ENCODE measurements around the gene PRR20D.
"Not testable (repeated sequence)": the region's sequence is repeated elsewhere in the genome, so short reads cannot be mapped to it uniquely, and the experiment has no call there.

PRR20D gene

GRCh38 chr13:57160332-57160731 lies at the start of gene PRR20D:
TSS of gene PRR20D (plus strand) at chr13:57160632. CDS start at chr13:57161019, 387 bp downstream.
- DNase-seq: not testable (repeated sequence)

- DNase-seq: no peak
These were observed 45.5 kb upstream of the PRR20D start for GRCh38 chr13:57114945-57115344.

GRCh38 chr13:57123681-57124080 lies 36.8 kb upstream of the PRR20D start:
- DNase-seq: no peak

- DNase-seq: no peak
These were observed 31.5 kb upstream of the PRR20D start for GRCh38 chr13:57128909-57129308.

GRCh38 chr13:57136093-57136492 lies 24.3 kb upstream of the PRR20D start:
- DNase-seq: no peak

- DNase-seq: no peak
These were observed 22.8 kb upstream of the PRR20D start for GRCh38 chr13:57137585-57137984.

GRCh38 chr13:57138988-57139387 lies 21.4 kb upstream of the PRR20D start:
- DNase-seq: no peak

GRCh38 chr13:57139781-57140180 lies 20.7 kb upstream of the PRR20D start:
- DNase-seq: not testable (repeated sequence)

- not testable (repeated sequence) for DNase-seq
These were observed 20.0 kb upstream of the PRR20D start, which contains the start of gene PRR20A for GRCh38 chr13:57140235-57140968. TSS of gene PRR20A (plus strand) at chr13:57140918. CDS start at chr13:57141305, 387 bp downstream.

GRCh38 chr13:57147188-57147587 lies 13.2 kb upstream of the PRR20D start, which contains the start of gene PRR20B:
TSS of gene PRR20B (plus strand) at chr13:57147488. CDS start at chr13:57147875, 387 bp downstream.
- DNase-seq: not testable (repeated sequence)

- DNase-seq: not testable (repeated sequence)
These were observed 12.3 kb upstream of the PRR20D start for GRCh38 chr13:57148106-57148505.

GRCh38 chr13:57153761-57154160 lies 6.7 kb upstream of the PRR20D start, which contains the start of gene PRR20C:
TSS of gene PRR20C (plus strand) at chr13:57154061. CDS start at chr13:57154448, 387 bp downstream.
- not testable (repeated sequence) for DNase-seq

- not testable (repeated sequence) for DNase-seq
These were observed 6.5 kb downstream of the PRR20D start, which contains the start of gene PRR20E for GRCh38 chr13:57166897-57167296. TSS of gene PRR20E (plus strand) at chr13:57167197. CDS start at chr13:57167584, 387 bp downstream.

- no peak for DNase-seq
These were observed 31.2 kb downstream of the PRR20D start for GRCh38 chr13:57191667-57192066.

- no peak for DNase-seq
These were observed 52.6 kb downstream of the PRR20D start for GRCh38 chr13:57212989-57213388.

Data from activated CD4-positive, alpha-beta T cell treated with anti-CD3 and anti-CD28 coated beads for 48 hours (primary cell).